ENCODE data around the gene TATDN3.

TATDN3 gene

GRCh38 chr1:212853658-212854057 is 62.0 kb downstream of the TATDN3 start:
- TF ChIP-seq, protein P1, sequence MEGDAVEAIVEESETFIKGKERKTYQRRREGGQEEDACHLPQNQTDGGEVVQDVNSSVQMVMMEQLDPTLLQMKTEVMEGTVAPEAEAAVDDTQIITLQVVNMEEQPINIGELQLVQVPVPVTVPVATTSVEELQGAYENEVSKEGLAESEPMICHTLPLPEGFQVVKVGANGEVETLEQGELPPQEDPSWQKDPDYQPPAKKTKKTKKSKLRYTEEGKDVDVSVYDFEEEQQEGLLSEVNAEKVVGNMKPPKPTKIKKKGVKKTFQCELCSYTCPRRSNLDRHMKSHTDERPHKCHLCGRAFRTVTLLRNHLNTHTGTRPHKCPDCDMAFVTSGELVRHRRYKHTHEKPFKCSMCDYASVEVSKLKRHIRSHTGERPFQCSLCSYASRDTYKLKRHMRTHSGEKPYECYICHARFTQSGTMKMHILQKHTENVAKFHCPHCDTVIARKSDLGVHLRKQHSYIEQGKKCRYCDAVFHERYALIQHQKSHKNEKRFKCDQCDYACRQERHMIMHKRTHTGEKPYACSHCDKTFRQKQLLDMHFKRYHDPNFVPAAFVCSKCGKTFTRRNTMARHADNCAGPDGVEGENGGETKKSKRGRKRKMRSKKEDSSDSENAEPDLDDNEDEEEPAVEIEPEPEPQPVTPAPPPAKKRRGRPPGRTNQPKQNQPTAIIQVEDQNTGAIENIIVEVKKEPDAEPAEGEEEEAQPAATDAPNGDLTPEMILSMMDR (IDR thresholded peaks at IDR 0.05), result no peak
- no peak overlapping the region for H3K27ac ChIP-seq
- peaks cover 0 to 4% (median 0%) of the 10 kb centered on the region in 3 donors for H3K9me3 ChIP-seq
- no peaks in the 10 kb centered on the region for H3K36me3 ChIP-seq
- H3K27me3 ChIP-seq, result no peaks in the 10 kb centered on the region
- no peak overlapping the region for H3K4me3 ChIP-seq
- DNase-seq, result no peak
- intact Hi-C loops (cut with DNase I; ENCODE audit: low total_unique reads), result loop anchor here (10.0 kb wide), 2 partner anchors 59 to 161 kb away; partner anchors contain the start of genes ANGEL2, NSL1 and TATDN3
- peaks cover 0 to 8% (median 6%) of the 10 kb centered on the region in 4 donors for H3K4me1 ChIP-seq

- intact Hi-C loops (cut with DNase I; ENCODE audit: low total_unique reads), result loop anchor here (10.0 kb wide), 2 partner anchors 62 to 158 kb away; partner anchors contain the start of genes ANGEL2, NSL1 and TATDN3
These were observed 65.1 kb downstream of the TATDN3 start for GRCh38 chr1:212856755-212857154.

DNA sequence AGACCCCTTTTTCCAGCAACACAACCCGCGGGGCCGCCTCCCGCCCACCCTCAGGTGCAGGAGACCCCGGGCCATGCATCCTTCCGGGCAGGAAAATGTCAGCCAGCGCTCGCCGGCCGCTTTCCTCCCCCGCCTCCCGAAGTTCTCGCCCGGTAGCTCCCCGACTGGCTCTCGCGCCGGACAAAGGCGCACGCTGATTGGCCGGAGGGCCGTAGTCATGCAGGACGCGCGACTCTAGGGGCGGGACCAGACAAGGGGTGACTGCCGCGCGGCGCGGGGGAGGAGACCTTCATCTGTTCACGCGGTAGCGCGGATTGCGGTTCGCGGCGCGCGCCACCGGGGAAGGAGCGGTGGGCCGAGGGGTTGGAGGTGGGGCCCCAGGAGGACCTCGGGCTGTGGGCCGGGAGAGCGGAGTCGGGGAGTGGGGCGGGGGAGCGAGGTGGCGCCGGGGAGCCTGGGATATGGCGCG is 66.3 kb downstream of the TATDN3 start, which contains the start of gene FLVCR1:
FLVCR1 (plus strand) TSS at position 284 of the 469 bp plus-strand sequence; CDS start at position 462, 178 bp downstream.
- intact Hi-C loops (cut with DNase I; ENCODE audit: low total_unique reads), result loop anchor here (10.0 kb wide), 2 partner anchors 63 to 157 kb away; partner anchors contain the start of genes ANGEL2, NSL1 and TATDN3

More at GRCh38 chr1:212856755-212857154, 65.1 kb downstream of the TATDN3 start:
- Histone ChIP-seq H3K4me1 (peaks cover 0 to 27% (median 19%) of the 10 kb centered on the region in 4 donors), H3K36me3 (no peaks in the 10 kb centered on the region), H3K27ac (peak overlapping the region in 1 of 2 donors; percentile 89), H3K27me3 (no peaks in the 10 kb centered on the region), H3K4me3 (peak overlapping the region; percentile 89 to 96), H3K9me3 (no peaks in the 10 kb centered on the region)
- TF ChIP-seq, protein P1 (IDR thresholded peaks at IDR 0.05), result no peak
- DNase-seq, result no peak

DNA sequence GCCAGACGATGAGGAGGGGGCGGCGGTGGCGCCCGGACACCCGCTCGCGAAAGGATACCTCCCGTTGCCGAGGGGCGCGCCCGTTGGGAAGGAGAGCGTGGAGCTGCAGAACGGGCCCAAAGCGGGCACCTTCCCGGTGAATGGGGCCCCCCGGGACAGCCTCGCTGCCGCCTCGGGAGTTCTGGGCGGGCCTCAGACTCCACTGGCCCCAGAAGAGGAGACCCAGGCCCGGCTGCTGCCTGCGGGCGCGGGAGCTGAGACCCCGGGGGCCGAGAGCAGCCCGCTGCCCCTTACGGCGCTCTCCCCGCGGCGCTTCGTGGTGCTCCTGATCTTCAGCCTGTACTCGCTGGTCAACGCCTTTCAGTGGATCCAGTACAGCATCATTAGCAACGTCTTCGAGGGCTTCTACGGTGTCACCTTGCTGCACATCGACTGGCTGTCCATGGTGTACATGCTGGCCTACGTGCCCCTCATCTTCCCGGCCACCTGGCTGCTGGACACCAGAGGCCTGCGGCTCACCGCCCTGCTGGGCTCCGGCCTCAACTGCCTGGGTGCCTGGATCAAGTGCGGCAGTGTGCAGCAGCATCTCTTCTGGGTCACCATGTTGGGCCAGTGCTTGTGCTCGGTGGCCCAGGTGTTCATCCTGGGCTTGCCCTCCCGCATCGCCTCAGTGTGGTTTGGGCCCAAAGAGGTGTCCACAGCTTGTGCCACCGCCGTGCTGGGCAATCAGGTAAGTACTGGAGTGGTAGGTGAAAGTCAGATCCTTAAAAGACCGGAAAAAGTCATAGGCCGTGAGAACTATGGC is 67.0 kb downstream of the TATDN3 start:
- H3K36me3 ChIP-seq, result no peaks in the 10 kb centered on the region
- DNase-seq, result no peak

More for the DNA sequence above, 66.3 kb downstream of the TATDN3 start, which contains the start of gene FLVCR1:
- Histone ChIP-seq H3K27ac (peak within 1 kb of the TSS; percentile 88 to 89), H3K9me3 (no peaks in the 10 kb centered on the region), H3K36me3 (no peaks in the 10 kb centered on the region), H3K4me1 (peaks cover 0 to 27% (median 19%) of the 10 kb centered on the region in 4 donors), H3K4me3 (peak within 1 kb of the TSS; percentile 89 to 96), H3K27me3 (no peaks in the 10 kb centered on the region)
- peak; percentile 98 for DNase-seq
- TF ChIP-seq, protein P1 (IDR thresholded peaks at IDR 0.05), result no peak

More for the DNA sequence above, 67.0 kb downstream of the TATDN3 start:
- TF ChIP-seq, protein P1 (IDR thresholded peaks at IDR 0.05), result no peak
- intact Hi-C loops (cut with DNase I; ENCODE audit: low total_unique reads), result loop anchor here (10.0 kb wide), 2 partner anchors 64 to 156 kb away; partner anchors contain the start of genes ANGEL2, NSL1 and TATDN3
- Histone ChIP-seq H3K4me1 (peaks cover 0 to 27% (median 19%) of the 10 kb centered on the region in 4 donors), H3K27ac (peak overlapping the region; percentile 88 to 89), H3K9me3 (no peaks in the 10 kb centered on the region), H3K27me3 (no peaks in the 10 kb centered on the region), H3K4me3 (peak overlapping the region; percentile 89 to 96)

Measured in tibial artery (tissue), 4 donors.